GM19468 (cell line): ENCODE results near the gene AK1.
A peak's percentile ranks its signal among the peaks of the same experiment; 100 is the strongest.
"Not testable (repeated sequence)": the region's sequence is repeated elsewhere in the genome, so short reads cannot be mapped to it uniquely, and the experiment has no call there.

ENCODE experiments used
- ATAC-seq: cut with Tn5 transposase; IDR thresholded peaks from one replicate; pipeline ENCODE4 v1.9.1; 2021; ENCODE audit warnings: mild to moderate bottlenecking, moderate library complexity, moderate number of reproducible peaks; ENCODE audit not compliant: unreplicated experiment; ENCODE audit errors: extremely low read depth

Gene AK1

DNA sequence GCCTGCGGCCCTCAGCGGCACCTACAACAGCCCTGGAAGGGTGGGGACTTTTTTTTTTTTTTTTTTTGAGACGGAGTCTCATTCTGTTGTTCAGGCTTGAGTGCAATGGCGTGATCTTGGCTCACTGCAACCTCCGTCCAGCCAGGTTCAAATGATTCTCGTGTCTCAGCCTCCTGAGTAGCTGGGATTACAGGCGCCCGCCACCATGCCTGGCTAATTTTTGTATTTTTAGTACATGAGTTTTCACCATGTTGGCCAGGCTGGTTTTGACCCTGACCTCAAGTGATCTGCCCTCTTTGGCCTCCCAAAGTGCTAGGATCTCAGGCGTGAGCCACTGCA lies 7.4 kb downstream of the AK1 start:
- not testable (repeated sequence) for ATAC-seq

DNA sequence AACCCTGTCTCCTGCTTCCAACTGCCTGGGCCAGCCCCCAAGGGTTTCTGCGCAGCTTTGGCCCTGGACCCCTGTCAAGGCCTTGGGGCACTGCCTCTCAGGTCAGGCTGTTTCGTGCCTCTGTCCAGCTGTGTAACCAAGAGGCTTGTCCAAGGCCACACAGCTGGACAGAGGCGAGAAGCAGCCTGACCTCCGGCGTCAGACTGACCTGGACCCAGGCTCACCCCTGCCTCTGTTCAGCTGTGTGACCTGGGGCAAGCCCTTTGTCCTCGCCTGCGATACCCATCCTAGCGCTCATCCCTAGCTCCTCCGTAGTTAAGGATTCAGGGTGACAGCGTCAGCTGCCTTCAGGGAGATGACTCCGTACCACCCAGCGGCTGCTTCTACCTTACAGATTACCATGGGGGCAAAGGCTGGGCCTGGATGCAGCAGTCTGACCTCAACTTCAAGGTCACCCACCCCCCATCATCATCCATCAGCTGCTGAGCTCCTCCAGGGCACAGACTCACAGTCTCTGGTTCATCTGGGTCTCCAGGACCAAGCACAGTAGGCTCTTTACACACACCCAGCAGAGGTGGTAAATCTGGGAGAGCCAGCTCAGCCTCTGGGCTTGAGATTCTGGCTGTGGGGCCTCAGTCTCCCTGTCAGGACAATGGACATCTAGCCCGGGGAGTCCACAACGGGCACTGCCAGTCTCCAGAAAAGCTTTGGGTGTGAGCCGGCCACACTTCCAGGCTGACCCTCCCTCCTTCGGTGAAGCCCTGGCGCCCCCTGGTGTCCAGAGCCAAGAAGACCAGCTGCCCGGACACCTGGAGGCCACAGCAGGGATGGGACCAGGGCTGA lies 7.9 kb downstream of the AK1 start:
- peak; percentile 62 for ATAC-seq

DNA sequence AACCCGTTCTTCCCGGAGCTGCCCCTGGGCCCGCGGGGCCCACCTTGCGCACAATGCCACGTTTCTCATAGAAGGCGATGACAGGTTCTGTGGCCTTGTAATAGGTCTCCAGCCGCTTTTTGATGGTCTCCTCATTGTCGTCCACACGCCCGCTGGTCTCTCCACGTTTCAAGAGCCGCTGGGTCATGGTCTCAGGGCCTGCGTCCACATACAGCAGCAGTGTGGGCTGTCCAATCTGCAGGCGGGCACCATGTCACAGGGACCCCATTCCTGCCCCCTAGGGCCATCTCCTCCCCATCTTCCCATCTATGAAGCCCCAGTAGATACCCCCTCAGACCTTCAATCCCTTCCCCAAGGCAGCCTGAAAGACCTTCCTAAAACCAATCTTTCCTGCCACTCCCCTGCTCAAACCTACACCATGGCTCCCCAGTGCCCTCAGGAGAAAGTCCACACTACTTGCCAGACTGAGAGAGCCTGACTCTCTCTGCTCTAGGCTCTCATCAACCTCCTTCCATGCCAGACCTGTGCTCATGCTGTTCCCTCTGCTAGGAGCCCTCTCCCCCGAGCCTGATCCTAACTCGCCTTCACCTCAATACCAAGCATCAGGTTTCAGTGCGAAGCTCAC lies 9.1 kb downstream of the AK1 start:
- ATAC-seq, result no peak

DNA sequence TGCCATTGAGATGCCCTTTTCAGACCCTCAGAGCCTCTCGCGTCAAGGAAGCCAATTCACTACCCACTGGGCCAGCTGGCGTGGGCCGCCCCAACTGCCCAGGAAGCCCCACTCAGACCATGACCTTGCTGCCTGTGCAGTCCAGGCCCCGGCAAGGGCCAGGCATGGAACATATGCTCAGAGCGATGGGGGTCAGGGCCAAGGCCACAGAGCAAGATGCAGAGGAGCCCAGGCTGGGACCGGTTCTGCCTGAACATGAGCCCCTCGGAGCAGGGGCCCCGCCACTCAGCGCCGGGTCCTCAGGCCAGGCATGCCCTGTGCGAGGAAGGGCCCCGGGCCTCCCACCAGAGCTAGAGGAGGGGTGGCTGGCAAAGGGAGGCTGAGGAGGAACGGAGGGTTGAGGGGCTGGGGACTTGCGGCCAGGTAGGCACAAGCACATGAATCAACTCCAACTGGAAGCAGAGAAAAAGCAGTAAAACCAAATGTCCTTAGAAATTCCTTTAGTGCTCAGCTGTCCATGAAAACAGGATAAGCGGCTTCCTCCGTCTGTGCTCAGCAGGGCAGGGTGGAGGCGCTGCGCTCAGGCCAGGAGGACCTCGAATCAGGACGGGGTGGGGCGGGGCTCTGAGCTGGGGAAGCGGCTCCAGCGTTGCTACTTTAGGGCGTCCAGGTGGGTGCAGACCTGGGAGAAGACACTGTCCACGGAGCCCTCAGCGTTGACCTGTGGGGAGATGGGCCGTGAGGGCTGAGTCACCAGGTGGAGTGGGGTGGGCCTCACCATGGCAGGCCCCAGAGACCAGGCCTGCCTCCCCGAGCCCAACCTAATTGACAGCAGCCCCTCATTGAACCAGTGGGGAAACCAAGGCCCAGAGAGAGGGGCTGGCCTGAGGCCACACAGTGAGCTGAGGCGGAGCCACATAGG lies 9.9 kb downstream of the AK1 start:
- ATAC-seq, result no peak

DNA sequence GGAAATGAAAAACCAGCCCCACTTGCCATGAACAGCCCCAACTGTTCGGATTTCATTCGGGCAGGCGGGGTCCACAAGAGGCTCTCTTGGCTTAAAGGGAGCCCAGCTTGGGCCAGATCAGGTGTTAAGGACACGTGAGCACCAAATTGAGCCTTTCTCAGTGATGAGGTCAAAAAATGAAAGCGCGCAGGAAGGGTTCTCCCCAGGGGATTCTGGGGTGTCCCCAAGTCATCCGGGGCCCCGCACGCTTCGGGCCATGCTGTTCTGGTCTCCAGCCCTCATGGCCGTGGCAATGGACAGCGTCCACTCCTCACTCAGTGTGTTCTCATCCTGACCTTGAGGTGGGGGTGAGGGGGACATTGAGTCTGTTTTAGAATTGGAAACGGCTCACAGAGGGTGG lies 10.9 kb downstream of the AK1 start:
- ATAC-seq, result no peak

DNA sequence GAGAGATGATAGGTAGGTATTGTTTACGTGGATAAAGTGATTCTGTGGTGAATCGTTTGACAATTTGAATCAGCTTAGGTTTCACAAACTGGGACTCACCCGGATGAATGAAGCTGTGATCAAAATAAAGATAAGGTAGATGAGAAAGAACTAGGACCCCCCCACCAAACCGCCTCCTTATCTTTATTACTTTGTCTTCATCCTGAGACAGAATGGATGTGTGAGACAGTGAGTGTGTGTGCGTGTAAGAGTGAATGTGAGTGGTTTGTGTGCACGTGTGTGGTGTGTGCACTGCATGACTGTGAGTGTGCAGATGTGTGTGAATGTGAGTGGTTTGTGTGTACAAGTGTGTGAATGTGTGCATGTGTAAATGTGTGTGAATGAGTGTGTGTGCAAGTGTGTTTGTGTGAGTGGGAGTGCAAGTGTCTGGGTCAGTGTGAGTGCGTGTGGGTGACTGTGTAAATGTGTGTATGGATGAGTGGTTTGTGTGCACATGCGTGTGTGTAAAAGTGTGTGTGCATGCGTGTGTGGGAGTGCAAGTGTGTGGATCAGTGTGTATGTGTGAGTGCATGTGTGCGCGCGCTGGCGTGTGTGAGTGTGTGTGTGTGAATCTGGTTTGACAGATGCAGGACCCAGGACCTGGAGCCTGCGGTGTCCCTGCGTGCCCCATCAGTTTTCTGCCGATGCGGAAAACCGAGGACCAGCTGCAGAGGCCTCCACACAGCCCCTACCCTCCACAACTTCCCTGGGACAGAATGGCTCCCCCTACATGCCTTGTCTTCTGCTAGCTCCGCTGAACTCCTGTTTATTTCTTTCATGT lies 11.6 kb downstream of the AK1 start:
- ATAC-seq, result no peak

DNA sequence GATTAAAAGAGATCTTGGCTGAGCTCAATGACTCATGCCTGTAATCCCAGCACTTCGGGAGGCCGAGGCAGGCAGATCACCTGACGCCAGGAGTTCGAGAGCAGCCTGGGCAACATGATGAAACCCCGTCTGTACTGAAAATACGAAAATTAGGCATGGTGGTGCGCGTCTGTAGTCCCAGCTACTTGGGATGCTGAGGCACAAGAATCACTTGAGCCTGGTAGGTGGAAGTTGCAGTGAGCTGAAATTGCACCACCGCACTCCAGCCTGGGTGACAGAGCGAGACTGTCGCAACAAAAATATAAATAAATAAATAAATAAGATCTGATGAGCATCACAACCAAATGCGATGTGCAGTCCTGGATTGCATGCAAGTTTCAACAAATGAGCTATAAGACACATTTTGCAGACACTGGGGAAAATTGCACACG lies 14.3 kb downstream of the AK1 start:
- no peak for ATAC-seq

DNA sequence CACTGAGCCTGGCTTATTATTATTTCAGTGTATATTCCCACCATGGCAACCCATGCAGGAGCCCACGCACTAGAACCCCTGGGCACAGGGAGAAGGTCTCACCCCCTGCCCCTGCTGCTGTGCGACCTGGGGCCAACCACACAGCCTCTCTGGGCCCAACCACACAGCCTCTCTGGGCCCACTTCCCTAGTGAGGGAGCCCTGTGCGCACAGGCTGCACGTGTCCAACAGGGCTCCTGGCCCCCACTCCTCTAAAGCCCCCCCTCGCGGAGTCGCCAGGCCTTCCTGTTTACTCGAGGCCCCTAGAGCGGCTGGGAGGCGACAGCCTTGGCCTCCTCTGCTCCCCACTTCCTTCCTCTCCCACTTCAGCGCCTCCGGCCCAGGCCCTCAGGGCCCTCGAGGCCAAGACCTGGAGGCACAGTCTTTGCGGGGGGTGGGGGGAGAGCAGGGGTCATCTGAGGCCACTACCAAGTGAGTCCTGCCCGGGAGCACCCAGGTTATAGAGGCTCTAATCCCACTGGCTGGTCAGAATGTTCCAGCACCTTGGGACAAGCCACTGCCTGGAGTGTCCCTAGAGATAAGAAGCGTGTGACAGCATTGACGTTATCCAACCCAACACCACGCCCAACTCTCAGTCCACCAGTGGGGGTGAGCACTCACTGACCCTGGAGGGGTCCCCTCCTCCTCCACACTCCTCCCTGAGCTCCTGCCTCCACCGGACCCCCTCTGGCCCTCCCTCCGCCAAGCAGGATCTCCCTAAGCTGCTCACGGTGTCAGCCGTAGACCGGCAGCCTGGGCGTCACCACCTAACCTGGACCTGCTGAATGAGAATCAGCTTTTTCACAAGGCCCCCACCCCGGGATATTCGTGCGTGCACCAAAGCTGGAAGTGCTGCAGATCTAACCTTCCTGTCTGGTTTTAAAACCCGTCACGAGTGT lies 15.1 kb downstream of the AK1 start:
- no peak for ATAC-seq

DNA sequence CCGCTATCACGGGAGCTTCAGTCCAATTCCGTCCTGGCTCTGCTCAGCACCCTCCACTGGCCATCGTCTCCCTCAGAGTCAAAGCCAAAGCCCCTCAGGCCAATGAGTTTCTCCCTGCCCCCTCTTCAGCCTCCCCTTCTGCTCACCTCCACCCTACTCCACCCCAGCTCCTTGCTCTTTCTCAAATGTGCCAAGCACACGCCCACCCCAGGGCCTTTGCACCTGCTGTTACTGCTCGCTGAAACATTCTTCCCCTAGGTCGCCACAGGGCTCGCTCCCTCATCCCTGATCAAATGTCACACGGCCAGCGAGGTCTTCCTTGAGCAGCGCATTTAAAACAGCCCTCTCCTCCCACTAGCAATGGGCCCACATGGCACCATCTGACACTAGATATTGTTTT lies 16.7 kb downstream of the AK1 start:
- no peak for ATAC-seq

DNA sequence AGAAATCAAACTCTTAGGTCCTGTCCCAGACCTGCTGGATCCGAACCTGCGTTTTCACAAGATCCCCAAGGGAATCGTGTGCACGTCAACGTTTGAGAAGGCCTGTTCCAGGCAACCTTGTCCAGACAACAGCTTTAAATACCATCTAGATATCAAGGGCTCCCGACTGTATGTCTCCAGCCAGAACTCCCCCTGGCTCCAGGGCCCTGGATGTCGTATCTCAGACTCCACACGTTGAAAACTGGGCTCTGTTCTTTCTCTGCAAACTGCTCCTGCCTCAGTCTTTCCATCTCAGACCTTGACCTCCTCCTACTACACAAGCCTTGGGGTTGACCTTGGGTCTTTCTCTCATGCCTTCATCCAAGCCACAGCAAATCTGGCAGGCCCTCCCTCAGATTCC lies 17.2 kb downstream of the AK1 start:
- ATAC-seq, result no peak

DNA sequence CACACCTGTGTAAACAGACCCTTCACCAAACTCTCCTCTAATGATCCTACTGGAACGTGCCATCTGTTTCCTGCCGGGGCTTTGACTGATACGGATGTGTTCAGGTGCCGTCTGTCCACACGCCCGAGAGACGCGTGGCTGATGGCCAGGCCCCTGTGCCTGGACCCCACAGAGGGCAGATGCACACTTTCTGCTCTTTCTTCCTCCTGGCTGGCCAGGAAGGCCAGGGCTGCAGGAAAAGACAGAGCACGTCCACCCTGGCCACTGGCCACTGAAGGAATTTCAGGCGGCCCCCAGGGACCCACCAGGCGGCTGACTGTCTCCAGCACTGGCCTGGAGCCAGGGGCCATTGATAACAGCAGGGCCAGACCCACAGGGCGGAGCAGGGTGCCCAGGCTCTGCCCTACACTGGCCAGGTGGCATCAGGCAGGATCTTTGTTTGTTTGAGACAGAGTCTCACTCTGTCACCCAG lies 19.4 kb downstream of the AK1 start:
- no peak for ATAC-seq

DNA sequence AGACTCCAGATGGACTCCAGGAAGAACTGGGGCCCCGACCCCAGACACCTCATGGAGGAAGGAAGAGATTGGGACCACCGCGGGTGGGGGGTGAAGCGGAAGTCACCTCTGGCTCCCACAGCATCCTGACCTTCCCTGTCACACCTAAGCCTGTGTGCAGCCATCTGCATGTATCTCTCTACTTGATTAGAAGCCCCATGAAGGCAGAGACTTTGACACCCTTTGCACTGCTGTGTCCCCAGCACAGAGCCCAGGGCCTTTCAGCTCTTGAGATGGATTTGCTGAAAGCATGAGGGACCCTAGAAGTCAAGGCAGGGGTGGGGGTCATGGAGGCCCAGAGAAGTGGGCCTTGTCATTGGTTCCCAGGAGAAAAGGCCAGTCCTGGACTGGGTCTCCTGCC lies 20.2 kb downstream of the AK1 start:
- ATAC-seq, result no peak

DNA sequence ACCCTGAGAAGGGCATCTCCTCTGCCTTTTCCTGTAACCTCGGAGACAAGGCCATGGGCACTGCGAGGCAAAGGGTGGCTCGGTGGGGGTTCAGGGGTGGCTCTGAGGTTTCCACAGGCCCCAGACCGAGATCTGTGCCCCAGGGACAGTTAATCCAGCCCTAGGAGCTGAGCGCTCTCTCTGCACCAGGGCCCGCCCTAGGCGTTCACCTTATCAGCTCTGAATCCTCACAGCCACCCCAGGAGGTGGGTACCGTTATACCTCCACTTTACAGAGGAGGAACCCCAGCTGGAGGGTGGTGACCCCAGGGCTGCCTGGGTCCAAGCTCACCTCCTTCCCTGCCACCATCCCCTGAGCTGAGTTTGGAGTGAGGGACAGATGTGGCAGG lies 20.8 kb downstream of the AK1 start:
- no peak for ATAC-seq

DNA sequence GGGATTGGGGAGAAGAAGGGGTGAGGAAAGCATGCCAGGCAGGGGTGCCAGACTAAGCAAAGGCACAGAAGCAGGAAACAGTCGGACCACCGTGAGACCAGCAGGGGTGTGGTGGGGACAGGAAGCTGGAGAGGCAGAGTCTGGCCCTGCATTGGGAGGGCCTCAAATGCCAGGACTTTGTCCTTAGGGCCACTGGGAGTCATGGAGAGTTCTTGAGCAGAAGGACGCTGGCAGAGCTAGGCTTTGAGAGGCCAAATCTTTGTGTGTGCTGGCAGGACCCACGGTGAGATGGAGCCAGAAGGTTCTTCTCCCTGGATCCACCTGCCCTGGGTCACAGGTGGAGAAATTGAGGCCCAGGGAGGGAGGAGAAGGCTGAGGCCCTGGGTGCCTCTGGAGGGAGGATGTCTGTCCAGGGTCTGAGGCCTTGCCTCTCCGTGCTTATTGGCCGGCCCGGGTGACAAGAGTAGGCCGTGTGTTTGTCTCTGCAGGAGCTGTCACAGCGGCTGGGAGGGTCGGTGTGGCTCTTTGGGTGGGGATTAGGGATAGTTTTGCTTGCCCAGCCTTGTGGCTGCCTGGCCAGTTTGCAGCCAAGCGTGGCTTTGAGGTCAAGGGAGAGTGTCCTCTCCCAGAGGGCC lies 21.3 kb downstream of the AK1 start:
- ATAC-seq, result no peak

DNA sequence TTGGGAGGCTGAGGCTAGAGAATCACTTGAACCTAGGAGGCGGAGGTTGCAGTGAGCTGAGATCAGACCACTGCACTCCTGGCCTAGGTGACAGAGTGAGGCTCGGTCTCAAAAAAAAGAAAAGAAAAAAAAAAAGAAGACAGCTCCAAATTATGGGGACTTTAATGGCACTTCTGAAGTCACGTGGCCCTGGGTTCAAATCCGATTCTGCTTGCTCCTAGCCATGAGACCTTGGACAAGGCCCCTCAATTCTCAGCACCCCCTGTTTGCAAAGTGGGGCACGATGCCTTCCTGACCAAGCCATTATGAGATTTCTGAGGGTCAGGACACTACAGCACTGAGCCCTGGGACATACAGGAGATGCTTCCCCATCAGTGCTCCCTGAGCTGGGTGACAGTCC lies 22.0 kb downstream of the AK1 start:
- no peak for ATAC-seq

DNA sequence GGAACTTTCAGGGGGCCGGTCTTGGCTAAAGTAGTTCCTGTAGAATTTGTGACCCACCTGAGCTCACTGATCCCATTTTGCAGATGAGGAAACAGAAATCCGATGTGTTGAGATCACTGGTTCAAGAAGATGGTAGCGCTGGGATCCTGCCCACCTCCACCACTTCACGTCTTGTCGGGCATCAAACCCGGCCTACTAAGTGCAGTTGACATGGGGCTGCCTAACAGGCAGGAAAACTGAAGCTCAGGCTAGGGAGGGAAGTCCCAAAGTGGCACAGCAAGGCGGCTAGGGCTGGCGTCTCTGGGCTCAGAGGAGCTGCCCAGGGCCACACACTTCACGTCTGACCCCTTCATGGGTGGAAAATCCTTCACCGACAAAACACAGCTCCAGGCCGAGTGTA lies 22.5 kb downstream of the AK1 start:
- no peak for ATAC-seq

DNA sequence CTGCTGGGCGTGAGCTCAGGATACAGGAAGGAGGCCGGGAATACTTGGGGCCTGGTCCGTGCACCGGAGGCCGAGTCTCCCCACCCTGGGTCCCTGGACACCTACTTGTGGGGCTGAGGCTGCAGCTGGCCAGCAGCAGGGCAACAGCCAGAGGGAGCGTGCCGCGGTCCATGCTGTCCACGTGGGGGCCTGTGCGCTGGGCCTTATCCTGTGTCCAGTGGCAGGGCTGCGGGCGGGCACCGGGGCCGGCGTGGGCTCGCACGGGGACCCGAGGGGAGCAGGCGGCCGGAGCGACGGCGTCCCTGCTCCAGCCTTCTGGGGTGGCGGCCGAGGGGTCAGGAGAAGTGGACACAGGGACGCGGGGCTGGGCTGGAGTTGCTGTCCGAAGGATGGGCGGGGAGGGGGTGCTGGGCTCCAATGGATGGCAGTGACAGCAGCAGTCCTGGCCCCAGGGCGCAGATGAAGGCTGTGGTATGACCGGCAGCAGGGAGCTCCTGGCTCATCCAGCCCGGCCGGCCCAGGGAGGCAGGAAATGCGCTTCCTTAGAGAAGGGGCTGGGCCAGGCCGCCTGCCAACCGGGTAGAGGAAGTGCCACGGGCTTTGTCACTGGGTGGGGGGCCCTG lies 23.2 kb downstream of the AK1 start, which contains the start of gene ENG:
Gene ENG, minus strand, starts transcription at position 475 of the 623 bp plus-strand sequence. Its CDS starts 303 bp downstream, at position 172.
- no peak for ATAC-seq
